ENCODE data around the gene ASTN1.

The ASTN1 gene

GRCh38 chr1:177162243-177162642 lies 2.3 kb downstream of the ASTN1 start:
- no peak for DNase-seq

DNA sequence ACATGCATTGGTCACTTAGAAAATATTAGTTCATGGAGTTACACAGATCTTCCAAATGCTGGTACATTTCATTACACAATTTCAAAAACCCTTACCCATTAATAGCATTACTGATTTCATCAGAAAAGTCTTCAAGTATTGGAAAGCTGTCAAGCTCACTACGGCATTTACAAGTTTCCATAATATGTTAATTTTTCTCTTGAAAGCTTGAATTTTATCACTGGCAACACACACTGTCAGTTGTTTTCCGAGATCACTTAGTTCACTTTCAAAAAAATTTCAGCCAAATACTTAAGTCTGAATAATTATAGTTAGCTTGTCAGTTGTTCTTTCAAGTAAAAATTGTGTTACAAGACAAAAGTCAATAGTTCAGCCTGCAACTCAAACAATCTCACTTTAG lies 18.0 kb downstream of the ASTN1 start:
- DNase-seq = no peak

DNA sequence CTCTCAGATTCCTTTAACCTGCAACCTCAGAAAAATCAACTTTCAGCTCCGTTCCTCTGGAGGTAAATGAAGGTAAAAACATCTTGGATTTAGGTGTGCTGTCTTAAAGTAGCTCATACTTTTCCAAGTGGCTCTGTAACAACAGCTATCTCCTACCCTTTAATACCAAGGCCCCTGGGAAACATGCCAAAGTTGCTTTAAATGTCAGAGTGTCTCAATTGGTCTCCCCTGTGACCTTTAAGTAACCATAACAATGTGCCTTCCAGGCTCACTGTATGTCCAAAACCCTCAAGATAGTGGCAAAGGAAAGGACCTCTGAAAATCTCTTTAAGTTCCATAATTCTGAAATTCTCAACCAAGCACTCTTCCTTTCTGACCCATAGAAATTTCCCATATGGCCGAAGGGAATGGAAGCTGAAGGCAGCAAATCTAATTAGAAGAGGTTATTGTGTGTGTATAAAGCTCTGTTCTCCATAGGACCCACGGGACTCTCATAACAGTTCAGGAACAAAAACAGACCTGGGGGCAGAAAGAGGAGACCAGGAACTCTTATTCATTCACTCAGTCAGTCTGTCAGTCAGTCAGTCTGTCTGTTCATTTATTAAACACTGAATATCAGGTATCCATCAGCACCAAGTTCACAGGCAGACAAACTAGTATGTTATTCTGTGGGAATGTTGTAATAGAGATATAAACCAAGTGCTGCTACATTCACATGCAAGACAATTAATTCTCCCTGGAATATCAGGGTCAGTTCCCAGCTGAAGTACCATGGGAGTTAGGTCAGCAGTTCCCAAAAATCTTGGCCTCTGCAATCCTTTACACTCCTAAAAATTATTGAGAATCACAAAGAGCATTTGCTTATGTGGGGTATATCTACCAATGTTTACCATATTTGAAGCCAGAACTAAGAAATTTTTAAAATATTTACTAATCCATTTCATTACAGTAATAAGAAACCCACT lies 19.1 kb downstream of the ASTN1 start:
- DNase-seq = no peak

- no peak for DNase-seq
Measured at GRCh38 chr1:177142791-177143271, 21.7 kb downstream of the ASTN1 start.

DNA sequence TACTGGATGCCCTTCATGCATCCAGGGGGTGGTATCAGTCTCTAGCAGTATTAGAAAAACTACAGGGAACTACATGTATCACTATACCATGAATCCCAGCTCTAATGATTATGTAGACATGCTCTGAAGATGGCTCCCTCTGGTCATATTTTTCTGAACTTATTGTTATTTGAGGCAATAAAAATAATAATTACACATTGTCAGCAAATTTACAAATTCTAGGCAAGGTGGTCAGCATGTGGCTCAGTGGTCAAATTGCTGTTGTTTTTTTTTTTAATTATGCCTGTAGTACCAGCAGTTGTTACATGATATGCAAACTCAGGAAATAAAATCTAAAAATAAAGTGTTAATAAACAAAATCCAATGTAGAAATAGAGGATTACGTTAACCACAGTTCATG lies 22.5 kb downstream of the ASTN1 start:
- DNase-seq = no peak

DNA sequence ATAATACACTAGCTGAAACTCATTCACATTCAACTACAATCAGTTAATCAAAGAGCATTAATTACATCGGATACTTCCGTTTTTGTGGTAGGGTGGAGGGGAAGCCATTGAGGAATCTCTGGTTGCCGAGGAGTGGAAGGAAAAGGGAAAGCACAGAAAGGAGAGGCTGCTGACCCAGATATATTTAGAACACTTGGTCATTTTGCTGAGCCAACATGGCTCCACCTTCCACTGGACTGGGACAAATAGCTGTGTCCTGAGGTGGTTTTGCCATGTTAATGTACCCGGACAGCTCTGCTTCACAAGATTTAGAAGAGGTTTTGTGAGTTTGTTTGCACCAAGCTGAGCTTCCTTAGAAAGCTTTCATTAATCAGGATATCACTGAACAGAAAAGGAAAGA lies 26.2 kb downstream of the ASTN1 start:
- DNase-seq = no peak

GRCh38 chr1:177137814-177138213 lies 26.7 kb downstream of the ASTN1 start:
- no peak for DNase-seq

DNA sequence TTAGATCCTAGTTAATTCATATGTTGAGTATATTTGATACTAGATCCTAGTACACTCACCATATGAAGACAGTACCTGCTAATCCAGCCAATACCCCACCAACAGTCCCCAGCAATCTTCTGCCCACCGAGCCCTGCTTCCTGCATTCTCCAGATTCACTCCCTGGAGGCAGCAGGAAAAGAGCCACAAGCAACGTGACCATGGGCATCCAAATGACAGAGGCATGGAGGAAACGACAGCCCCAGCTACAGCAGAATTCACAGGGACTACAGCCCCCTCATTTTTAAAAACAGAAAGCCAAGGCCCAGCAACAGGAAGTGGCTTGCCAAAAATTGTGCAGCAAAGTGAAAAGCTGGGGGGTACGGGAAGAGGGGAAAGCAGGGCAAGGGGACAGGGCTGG lies 29.3 kb downstream of the ASTN1 start:
- no peak for DNase-seq

GRCh38 chr1:177133977-177134538 lies 30.5 kb downstream of the ASTN1 start:
- no peak for DNase-seq

GRCh38 chr1:177132141-177132540 lies 32.4 kb downstream of the ASTN1 start:
- no peak for DNase-seq

DNA sequence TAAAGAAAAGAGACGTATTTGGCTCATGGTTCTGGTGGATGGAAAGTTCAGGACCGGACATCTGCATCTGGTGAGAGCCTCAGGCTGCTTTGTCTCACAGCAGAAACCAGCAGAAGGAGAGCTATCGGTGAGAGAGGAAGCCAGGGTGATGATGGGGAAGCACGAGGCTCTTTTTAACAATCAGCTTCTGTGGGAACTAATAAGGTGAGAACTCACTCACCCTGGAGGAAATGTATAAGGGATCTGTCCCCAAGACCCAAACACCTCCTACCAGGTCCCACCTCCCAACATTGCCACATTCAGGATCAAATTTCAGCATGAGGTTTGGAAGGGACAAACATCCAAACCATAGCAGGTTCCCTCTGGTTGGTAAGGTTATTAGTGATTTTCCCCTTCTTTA lies 32.8 kb downstream of the ASTN1 start:
- DNase-seq = no peak

DNA sequence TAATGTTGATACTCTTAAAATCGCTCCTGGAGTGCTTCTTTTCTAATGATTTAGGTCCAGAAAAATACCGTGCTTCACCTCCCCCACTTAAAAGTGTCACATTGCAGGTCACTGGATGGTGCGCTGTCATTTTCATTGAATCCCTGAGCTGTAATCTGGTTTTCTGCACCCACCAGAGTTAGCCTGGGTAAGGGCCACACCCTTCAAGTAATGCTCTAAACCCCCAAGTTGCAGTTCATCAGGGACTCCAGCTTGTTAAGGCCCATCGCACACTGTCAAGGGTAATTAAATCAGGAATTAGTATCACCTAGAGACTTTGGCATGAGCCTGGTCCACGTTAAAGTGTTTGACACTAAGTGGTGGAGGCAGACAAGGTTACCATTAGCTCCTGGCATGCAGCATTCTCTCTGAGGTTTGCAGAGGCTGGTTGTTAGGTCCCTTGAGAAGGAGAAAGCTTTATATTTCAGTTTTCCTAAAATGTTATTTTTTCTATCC lies 34.0 kb downstream of the ASTN1 start:
- no peak for DNase-seq

DNA sequence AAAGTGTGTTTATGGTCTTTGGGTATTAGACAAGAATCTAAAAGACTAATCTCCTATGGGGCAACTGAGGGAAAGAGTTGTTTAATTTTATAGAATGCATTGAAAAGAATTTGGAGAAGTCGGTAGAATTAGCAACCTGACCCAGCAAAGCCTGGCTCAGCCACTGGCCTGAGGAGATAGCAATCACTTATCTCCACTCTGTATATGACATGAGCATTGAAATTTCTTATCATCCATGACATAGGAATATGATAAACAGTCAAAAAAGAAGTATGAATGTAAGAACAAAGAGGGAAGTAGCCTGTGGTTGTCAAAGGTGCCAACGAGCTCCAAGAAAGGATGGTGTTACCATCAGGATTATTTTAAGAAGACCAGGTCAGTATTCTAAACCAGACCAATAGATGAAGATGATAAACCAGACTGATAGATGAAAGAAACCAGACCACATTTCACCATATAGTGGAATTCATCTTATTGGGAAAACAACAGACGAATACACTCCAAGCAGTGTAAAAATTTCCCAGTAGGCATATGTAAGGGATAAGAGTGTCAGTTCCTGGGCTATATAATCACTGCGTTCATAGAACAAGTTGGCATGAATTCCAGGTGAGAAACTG lies 35.7 kb downstream of the ASTN1 start:
- DNase-seq = no peak

- no peak for DNase-seq
Measured at GRCh38 chr1:177126267-177126666, 38.2 kb downstream of the ASTN1 start.

- DNase-seq = no peak
Measured at GRCh38 chr1:177124577-177125278, 39.8 kb downstream of the ASTN1 start.

DNA sequence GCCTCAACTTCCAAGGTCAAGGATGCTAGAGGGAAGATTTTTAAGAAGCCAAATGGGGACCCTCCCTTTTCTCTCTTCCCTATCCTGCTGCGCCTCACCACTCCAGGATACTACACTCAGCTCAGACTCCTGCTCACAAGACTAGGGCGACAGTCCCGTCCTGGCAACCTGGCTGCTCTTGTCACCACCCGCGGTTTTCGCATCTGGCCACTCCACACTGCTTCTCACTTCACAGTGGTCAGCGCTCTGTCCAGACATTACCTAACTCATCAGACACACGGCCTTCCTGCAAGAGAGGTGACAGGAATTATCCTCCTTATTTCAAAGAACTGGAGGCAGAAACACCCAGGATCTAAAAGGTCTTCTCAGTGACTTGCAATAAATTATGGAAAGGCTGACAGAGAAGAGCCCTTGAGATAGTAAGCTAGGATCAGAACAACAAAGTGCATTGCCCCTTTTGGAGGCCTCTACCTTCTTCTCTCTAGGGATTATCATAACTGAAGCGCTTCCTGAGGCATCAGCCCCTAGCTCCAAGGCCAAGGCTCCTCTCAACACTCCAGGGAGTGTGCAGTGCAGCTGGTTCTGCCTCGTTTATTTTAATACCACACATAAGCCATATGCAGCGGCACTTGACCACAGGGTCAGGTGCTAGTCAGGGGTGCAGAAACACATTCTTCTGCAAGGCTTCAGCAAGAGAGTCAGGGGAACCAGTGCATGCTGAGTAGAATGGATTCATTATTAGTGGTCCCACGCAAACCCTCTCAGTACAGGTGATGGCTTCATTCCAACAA lies 41.9 kb downstream of the ASTN1 start:
- no peak for DNase-seq

DNA sequence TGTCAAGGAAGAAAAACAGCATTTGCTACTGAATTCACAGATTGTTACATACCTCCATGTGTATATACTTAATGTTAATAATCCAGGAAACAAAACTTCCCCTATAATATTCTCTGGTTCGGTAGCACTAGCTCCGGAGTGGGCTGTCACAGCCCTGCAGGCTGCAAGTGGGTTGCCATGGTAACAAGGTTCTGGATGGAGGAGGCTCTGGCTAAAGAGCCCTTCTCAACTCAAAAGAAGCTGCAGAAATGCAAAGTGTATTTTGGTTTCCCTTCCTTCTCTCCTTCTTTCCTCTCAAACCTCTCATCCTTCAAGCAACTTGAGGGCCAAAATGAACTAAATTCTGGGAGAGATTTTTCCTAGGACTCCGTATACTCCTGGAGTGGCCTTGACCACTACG lies 45.2 kb downstream of the ASTN1 start:
- DNase-seq = no peak

DNA sequence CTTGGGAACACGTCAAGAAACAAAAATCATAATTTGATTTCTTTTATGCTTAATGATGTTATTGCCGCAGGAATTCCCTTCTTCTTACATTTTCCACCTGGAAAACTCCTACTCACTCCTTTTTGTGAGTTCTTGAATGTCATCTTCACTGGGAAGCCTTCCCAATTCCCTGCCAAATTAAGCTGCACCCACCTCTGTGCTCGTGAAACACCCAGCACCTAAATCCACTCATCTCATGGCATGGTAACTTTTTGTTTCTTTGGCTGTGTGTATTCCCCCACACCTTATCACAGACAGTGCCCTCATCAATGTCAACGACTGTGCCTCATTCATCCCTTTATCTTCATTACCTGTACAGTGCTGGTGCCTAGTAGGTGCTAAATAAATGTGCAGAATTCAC lies 45.6 kb downstream of the ASTN1 start:
- DNase-seq = no peak

- no peak for DNase-seq
Measured at GRCh38 chr1:177116941-177117340, 47.6 kb downstream of the ASTN1 start.

DNA sequence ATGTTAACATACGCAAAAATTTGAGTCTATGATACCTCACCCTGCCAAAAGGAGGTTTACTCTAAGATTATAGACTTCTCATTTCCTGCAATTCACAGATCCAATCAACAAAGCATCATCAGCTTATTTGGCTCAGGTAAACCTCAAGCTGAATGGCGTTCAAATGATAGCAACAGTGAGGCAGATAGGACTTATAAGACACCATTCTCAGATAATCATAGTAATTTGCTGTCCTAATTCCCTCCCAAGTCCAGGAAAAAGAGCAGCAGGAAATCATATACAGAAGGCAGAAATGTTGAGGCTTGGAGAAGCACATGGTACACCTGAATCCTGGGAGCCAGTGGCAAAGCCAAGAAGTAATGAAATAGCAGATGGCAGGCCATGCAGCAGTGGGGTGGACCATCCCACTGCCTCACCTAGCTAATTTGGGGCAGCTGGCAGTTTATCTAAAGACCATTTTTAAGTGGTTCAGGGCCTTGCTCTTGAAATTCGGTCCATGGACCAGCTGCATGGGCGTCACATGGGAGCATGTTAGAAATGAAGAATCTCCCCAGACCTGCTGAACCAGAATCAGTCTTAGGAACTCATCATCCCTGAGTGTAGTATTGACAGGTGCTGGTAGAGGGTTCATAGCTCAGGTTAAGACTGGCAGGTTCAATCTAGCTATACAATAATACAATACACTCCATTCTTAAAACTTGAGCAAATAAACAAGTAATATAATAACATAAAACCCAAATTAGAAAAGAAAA lies 57.7 kb downstream of the ASTN1 start:
- no peak for DNase-seq

- DNase-seq = no peak
Measured at GRCh38 chr1:177106196-177106595, 58.3 kb downstream of the ASTN1 start.

Data from MV-4-11 (cell line).